Activated T-cell treated with anti-CD3 and anti-CD28 coated beads for 48 hours (primary cell): ENCODE data around the gene HTR1B.

Experiments used
- DNase-seq: peaks from one replicate; pipeline ENCODE4 v3.0.0-alpha.2; 2020; ENCODE audit warnings: low read depth

HTR1B gene

GRCh38 chr6:77456531-77457248 lies 6.6 kb downstream of the HTR1B start:
- no peak for DNase-seq

- no peak for DNase-seq
Observed at GRCh38 chr6:77455271-77455670, 8.0 kb downstream of the HTR1B start.

GRCh38 chr6:77454386-77454785 lies 8.9 kb downstream of the HTR1B start:
- no peak for DNase-seq

GRCh38 chr6:77451466-77451865 lies 11.8 kb downstream of the HTR1B start:
- no peak for DNase-seq

- DNase-seq: no peak
Observed at GRCh38 chr6:77450924-77451323, 12.4 kb downstream of the HTR1B start.

- DNase-seq: no peak
Observed at GRCh38 chr6:77448546-77448945, 14.7 kb downstream of the HTR1B start.

- no peak for DNase-seq
Observed at GRCh38 chr6:77447254-77447653, 16.0 kb downstream of the HTR1B start.

GRCh38 chr6:77446249-77446648 lies 17.0 kb downstream of the HTR1B start:
- DNase-seq: no peak

- no peak for DNase-seq
Observed at GRCh38 chr6:77445214-77445613, 18.1 kb downstream of the HTR1B start.

GRCh38 chr6:77440206-77440976 lies 22.9 kb downstream of the HTR1B start:
- no peak for DNase-seq

GRCh38 chr6:77433888-77434287 lies 29.4 kb downstream of the HTR1B start:
- DNase-seq: no peak

- DNase-seq: no peak
Observed at GRCh38 chr6:77430504-77430903, 32.8 kb downstream of the HTR1B start.

GRCh38 chr6:77425671-77426070 lies 37.6 kb downstream of the HTR1B start:
- no peak for DNase-seq

GRCh38 chr6:77425216-77425615 lies 38.1 kb downstream of the HTR1B start:
- no peak for DNase-seq

GRCh38 chr6:77424761-77425160 lies 38.5 kb downstream of the HTR1B start:
- no peak for DNase-seq

- DNase-seq: no peak
Observed at GRCh38 chr6:77416839-77417238, 46.5 kb downstream of the HTR1B start.

GRCh38 chr6:77415706-77416105 lies 47.6 kb downstream of the HTR1B start:
- no peak for DNase-seq
